Heart right ventricle (tissue), 16 donors: Measurements from ENCODE around the gene PTCH2. TPM values are rescaled to one million over a fixed set of nuclear protein-coding genes. Genes with fewer than 3 reads are reported as not detected.

Experiments
- ATAC-seq, 8 donors: fragments of 200-7000 bp; cut with Tn5 transposase; one replicate each; pipeline ENCODE4 v1.9.1; 2020; ENCODE audit warnings: mild to moderate bottlenecking in 8 of 8, moderate library complexity in 8 of 8, moderate number of reproducible peaks in 1 of 8
- DNase-seq, 2 donors: peaks; one replicate each; pipeline ENCODE4 v3.0.0-alpha.2; 2020
- H3K27ac ChIP-seq, 10 donors: fragments of 200-600 bp; sonication (generic) in 2 of 10; one replicate each; pipeline versions ENCODE4 v1.5.0 to v1.8.0; 2020 to 2022; ENCODE audit warnings: mild to moderate bottlenecking in 3 of 10
- H3K27me3 ChIP-seq, 7 donors: fragments of 200-600 bp; one replicate each; pipeline ENCODE4 v1.8.0; 2021 to 2022; ENCODE audit warnings: mild to moderate bottlenecking in 2 of 7
- H3K36me3 ChIP-seq, 9 donors: fragments of 200-600 bp; sonication (generic) in 1 of 9; one replicate each; pipeline versions ENCODE4 v1.5.0 to v1.8.0; 2020 to 2022; ENCODE audit warnings: mild to moderate bottlenecking in 2 of 9
- H3K4me1 ChIP-seq, 9 donors: fragments of 200-600 bp; sonication (generic) in 1 of 9; one replicate each; pipeline versions ENCODE4 v1.5.0 to v1.8.0; 2020 to 2022; ENCODE audit warnings: mild to moderate bottlenecking in 4 of 9
- H3K4me3 ChIP-seq, 10 donors: fragments of 200-600 bp; sonication (generic) in 2 of 10; one replicate each; pipeline versions ENCODE4 v1.5.0 to v1.8.0; 2020 to 2022; ENCODE audit warnings: mild to moderate bottlenecking in 7 of 10, moderate library complexity in 2 of 10
- H3K9me3 ChIP-seq, 11 donors: fragments of 200-600 bp in 10 of 11; sonication (generic) in 2 of 11; one replicate each; pipeline versions ENCODE4 v1.5.0 to v1.8.0; 2013 to 2022; ENCODE audit warnings: mild to moderate bottlenecking in 2 of 11, control low read depth in 1 of 11, moderate library complexity in 1 of 11
- CTCF ChIP-seq, 9 donors: fragments of 200-600 bp; sonication (generic) in 2 of 9; IDR thresholded peaks; one replicate each; pipeline versions ENCODE4 v1.5.0 to v1.8.0; 2021 to 2022; ENCODE audit warnings: antibody characterized with exemption in 9 of 9, mild to moderate bottlenecking in 5 of 9, moderate library complexity in 1 of 9
- WGBS, 2 donors: extraction: QIAGEN DNeasy Blood & Tissue Kit; methylation state at CpG; one replicate each; pipeline ENCODE4 v1.1.7; 2013; ENCODE audit warnings: inconsistent platforms in 1 of 2; 5-methylcytosine and 5-hydroxymethylcytosine counted together
- intact Hi-C, 10 donors: fragments of 100-400 bp; cut with DNase I; formaldehyde crosslinking; loops; one replicate each; pipeline versions ENCODE4 v1.11.1 to v1.14.2; 2022
- polyA plus RNA-seq, 2 donors: library from polyadenylated mRNA; stranded (reverse); fragments of 200-250 nt; gene quantifications; one replicate each; pipeline ENCODE4 v1.2.3, GENCODE V29; 2013
- total RNA-seq, 10 donors: library from RNA; stranded (reverse); fragmentation: NEBNext Ultra II Directional in 3 of 10; extraction: Animal tissue kit (Norgen Biotek cat#: 25700) in 3 of 10; gene quantifications; one replicate each; pipeline versions ENCODE4 v1.2.1 to v1.2.4, GENCODE V29; 2021 to 2023
- donor health status: Arrhythmogenic right ventricular cardiomyopathy.
- donor health status: ischemic (EF 13 %, LVEDD 7.1; RV severe dilation, severe dysfunction).
- donor health status: healthy with polysubstance abuse.
- donor health status: DM: no; HTN: yes; CAD: no.
- donor health status: DM: no; HTN: no; CAD: no.
- donor health status: ischemic (EF 25% LVEDD 6.9; RV normal size, moderate dysfunction).
- donor health status: ischemic (EF 25% LVEDD 5.7; RV mildly dilated, moderate dysfunction).
- donor health status: healthy.
- donor health status: DM: yes; HTN: yes; CAD: no.
- donor health status: Ischemic cardiomyopathy.
- donor health status: ischemic (EF 35%, LVEDD 5.7; RV mildly dilated, moderate dysfunction).
- donor health status: nonischemic (EF 11% LVEDD 7.7; RV severe dilation, severe dysfunction).
- donor health status: DM: yes; HTN: yes; CAD: no.
- donor health status: PGD.
- donor health status: ischemic (EF 29% LVEDD 5.4; RV normal size, mild dysfunction).
- donor health status: nonischemic (EF 23%, LVEDD 6.1; RV moderate dilation, normal function).

The PTCH2 gene
- total and polyA plus RNA-seq, 12 donors = 0.25 to 1.1 (median 0.44) TPM

- no peak overlapping the region for H3K27ac ChIP-seq
- H3K36me3 ChIP-seq = peaks cover 0 to 46% (median 0%) of the 10 kb centered on the region in 9 donors
- 96 to 100% methylated on average over 1 of the region's 1 CpG for WGBS, 2 donors
- ATAC-seq (no peak), DNase-seq (no peak)
- H3K4me3 ChIP-seq = no peak overlapping the region
- H3K27me3 ChIP-seq = no peaks in the 10 kb centered on the region
- H3K4me1 ChIP-seq = peaks cover 0 to 22% (median 9%) of the 10 kb centered on the region in 9 donors
- intact Hi-C loops = no loop called here
- no peak for TF ChIP-seq CTCF (IDR thresholded peaks at IDR 0.05)
- H3K9me3 ChIP-seq = no peaks in the 10 kb centered on the region
Measured at GRCh38 chr1:44851308-44851707, 8.3 kb upstream of the PTCH2 start.

GRCh38 chr1:44849575-44850132 is 6.6 kb upstream of the PTCH2 start:
- H3K27me3 ChIP-seq = no peaks in the 10 kb centered on the region
- ATAC-seq (no peak), DNase-seq (no peak)
- intact Hi-C loops = loop anchor here in 1 of 10 donors (5.0 kb wide), 1 partner anchor 153 kb away; no protein-coding TSS in a partner anchor
- H3K4me3 ChIP-seq = no peak overlapping the region
- H3K27ac ChIP-seq = peak overlapping the region in 4 of 10 donors; percentile 33 to 63 (median 42)
- WGBS, 2 donors = 78 to 79% methylated on average over 2 of the region's 2 CpGs
- H3K36me3 ChIP-seq = peaks cover 0 to 29% (median 0%) of the 10 kb centered on the region in 9 donors
- peaks cover 0 to 22% (median 9%) of the 10 kb centered on the region in 9 donors for H3K4me1 ChIP-seq
- no peak for TF ChIP-seq CTCF (IDR thresholded peaks at IDR 0.05)
- no peaks in the 10 kb centered on the region for H3K9me3 ChIP-seq

GRCh38 chr1:44848456-44849181 is 5.6 kb upstream of the PTCH2 start:
- peaks cover 0 to 25% (median 9%) of the 10 kb centered on the region in 9 donors for H3K4me1 ChIP-seq
- peaks cover 0 to 4% (median 0%) of the 10 kb centered on the region in 7 donors for H3K27me3 ChIP-seq
- ATAC-seq (peak in 3 of 8 donors; percentile 19 to 40 (median 34)), DNase-seq (no peak)
- TF ChIP-seq CTCF (IDR thresholded peaks at IDR 0.05) = no peak
- no peaks in the 10 kb centered on the region for H3K9me3 ChIP-seq
- peaks cover 0 to 19% (median 0%) of the 10 kb centered on the region in 9 donors for H3K36me3 ChIP-seq
- no peak overlapping the region for H3K4me3 ChIP-seq
- intact Hi-C loops = loop anchor here in 1 of 10 donors (5.0 kb wide), 1 partner anchor 154 kb away; no protein-coding TSS in a partner anchor
- H3K27ac ChIP-seq = peak overlapping the region in 4 of 10 donors; percentile 33 to 63 (median 42)
- 50 to 60% methylated on average over 7 of the region's 7 CpGs for WGBS, 2 donors

GRCh38 chr1:44847845-44848244 is 4.8 kb upstream of the PTCH2 start:
- no peak for TF ChIP-seq CTCF (IDR thresholded peaks at IDR 0.05)
- peaks cover 0 to 13% (median 0%) of the 10 kb centered on the region in 9 donors for H3K36me3 ChIP-seq
- no peaks in the 10 kb centered on the region for H3K9me3 ChIP-seq
- peaks cover 0 to 32% (median 16%) of the 10 kb centered on the region in 9 donors for H3K4me1 ChIP-seq
- intact Hi-C loops = loop anchor here in 1 of 10 donors (5.0 kb wide), 1 partner anchor 154 kb away; no protein-coding TSS in a partner anchor
- DNase-seq (no peak), ATAC-seq (no peak)
- 86 to 97% methylated on average over 1 of the region's 1 CpG for WGBS, 2 donors
- H3K27ac ChIP-seq = peak overlapping the region in 2 of 10 donors; percentile 33 to 49
- H3K4me3 ChIP-seq = no peak overlapping the region
- peaks cover 0 to 12% (median 0%) of the 10 kb centered on the region in 7 donors for H3K27me3 ChIP-seq
